PC-3 (cell line): Measurements from ENCODE around the gene SHROOM4. TPM values are rescaled to one million over a fixed set of nuclear protein-coding genes. Genes with fewer than 3 reads are reported as not detected.

Experiments used
- ATAC-seq: fragments of 200-7000 bp; cut with Tn5 transposase; 2 replicates; pipeline ENCODE4 v1.9.1; 2020; ENCODE audit warnings: mild to moderate bottlenecking, moderate library complexity
- BruUV-seq: library from RNA; stranded (reverse); fragments of 400-500 nt; replicated peaks from 2 replicates; lab custom pipeline; 2021; lab: Mats Ljungman, UMichigan
- CTCF ChIA-PET: fragments of 300-600 bp; sonication (Branson Sonifier 250); formaldehyde crosslinking; loops from one replicate; lab custom pipeline; 2022; ENCODE audit warnings: antibody characterized with exemption; lab: Charles Lee
- POLR2A ChIA-PET: fragments of 300-600 bp; sonication (Branson Sonifier 250); formaldehyde crosslinking; loops from one replicate; lab custom pipeline; 2022; ENCODE audit warnings: antibody characterized with exemption; ENCODE audit not compliant: unreplicated experiment; lab: Charles Lee
- DNase-seq: peaks from one replicate; pipeline ENCODE4 v3.0.0-alpha.2; 2015
- H2AFZ ChIP-seq: fragments of 300-600 bp; sonication (generic); 2 replicates; pipeline ENCODE4 v1.6.0; 2016; ENCODE audit warnings: antibody characterized with exemption, low read length
- H3F3A ChIP-seq: fragments of 300-600 bp; sonication (generic); one replicate; pipeline ENCODE4 v1.6.0; 2017; ENCODE audit warnings: antibody characterized with exemption, low read length, control low read depth, mild to moderate bottlenecking; ENCODE audit not compliant: unreplicated experiment
- H3K27ac ChIP-seq: fragments of 300-600 bp; sonication (generic); 2 replicates; pipeline ENCODE4 v1.5.1; 2016; ENCODE audit warnings: mild to moderate bottlenecking, low read length
- H3K27me3 ChIP-seq: fragments of 300-600 bp; sonication (generic); 2 replicates; pipeline ENCODE4 v1.6.1; 2016; ENCODE audit warnings: low read length, mixed read lengths
- H3K36me3 ChIP-seq: fragments of 300-600 bp; sonication (generic); 2 replicates; pipeline ENCODE4 v1.6.1; 2016; ENCODE audit warnings: low read depth, mixed run types, low read length, mixed read lengths
- H3K4me1 ChIP-seq: fragments of 300-600 bp; sonication (generic); 2 replicates; pipeline ENCODE4 v1.5.1; 2016; ENCODE audit warnings: low read length; ENCODE audit not compliant: insufficient read depth
- H3K4me2 ChIP-seq: fragments of 300-600 bp; sonication (generic); 2 replicates; pipeline ENCODE4 v1.6.0; 2016; ENCODE audit warnings: low read length
- H3K4me3 ChIP-seq: fragments of 300-600 bp; sonication (generic); 2 replicates; pipeline ENCODE4 v1.5.1; 2016; ENCODE audit warnings: mild to moderate bottlenecking, low read length, mixed read lengths
- H3K79me2 ChIP-seq: fragments of 300-600 bp; sonication (generic); 2 replicates; pipeline ENCODE4 v1.6.1; 2017; ENCODE audit warnings: low read length, mixed read lengths
- H3K9ac ChIP-seq: fragments of 300-600 bp; sonication (generic); 2 replicates; pipeline ENCODE4 v1.6.0; 2016; ENCODE audit warnings: mild to moderate bottlenecking, low read length
- H3K9me2 ChIP-seq: fragments of 300-600 bp; sonication (generic); replicated peaks from 2 replicates; pipeline ENCODE4 v1.6.1; 2016; ENCODE audit warnings: mixed run types, low read length, mixed read lengths
- H3K9me3 ChIP-seq: fragments of 300-600 bp; sonication (generic); 2 replicates; pipeline ENCODE4 v1.6.1; 2016; ENCODE audit warnings: low read length, mixed read lengths
- H4K20me1 ChIP-seq: fragments of 300-600 bp; sonication (generic); 2 replicates; pipeline ENCODE4 v1.6.1; 2016; ENCODE audit warnings: low read length, mixed read lengths
- EZH2 ChIP-seq: fragments of 300-600 bp; sonication (generic); IDR thresholded peaks from one replicate; pipeline ENCODE4 v1.6.1; 2017; ENCODE audit warnings: antibody characterized with exemption, mild to moderate bottlenecking, low read length; ENCODE audit not compliant: unreplicated experiment
- EZH2phosphoT487 ChIP-seq: fragments of 300-600 bp; sonication (generic); IDR thresholded peaks from 2 replicates; pipeline ENCODE4 v1.6.1; 2018; ENCODE audit warnings: mild to moderate bottlenecking, antibody characterized with exemption, low read length, borderline replicate concordance
- intact Hi-C: fragments of 100-400 bp; cut with micrococcal nuclease; formaldehyde crosslinking; loops from 2 replicates; pipeline ENCODE4 v1.9.0; 2023
- total RNA-seq: library from RNA; depleted of rRNA; stranded (reverse); fragments of >200 nt; gene quantifications from 2 replicates; pipeline ENCODE4 v1.2.3, GENCODE V29; 2014
- TF ChIP-seq, protein P1 (sequence below): fragments of 300-600 bp; sonication (generic); conservative IDR thresholded peaks from 2 replicates; pipeline ENCODE4 v1.5.1; 2017; ENCODE audit warnings: antibody characterized with exemption, low read depth, mild to moderate bottlenecking, low read length

Gene SHROOM4
- total RNA-seq, 1 experiment from 2014 or later = not detected

DNA sequence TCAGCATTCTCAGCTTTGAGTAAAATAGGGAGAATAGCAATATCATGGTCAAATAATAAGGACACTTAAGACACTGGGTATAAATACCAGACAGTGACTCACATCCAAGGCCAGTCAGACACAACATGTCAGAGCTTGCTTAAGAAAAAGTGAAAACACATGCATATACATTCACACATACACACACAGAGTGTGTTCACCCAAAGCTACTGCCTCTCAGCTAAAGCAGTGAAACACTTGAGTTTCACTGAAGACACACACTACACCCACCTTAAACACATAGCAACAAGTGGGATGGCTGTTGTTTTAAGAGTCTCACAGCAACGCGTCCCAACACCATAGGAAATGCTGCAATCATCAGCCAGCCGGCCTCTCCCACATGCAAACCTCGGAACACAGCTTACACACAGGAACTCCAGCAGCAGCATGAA lies 14.4 kb downstream of the SHROOM4 start:
- H2AFZ ChIP-seq = no peak overlapping the region

DNA sequence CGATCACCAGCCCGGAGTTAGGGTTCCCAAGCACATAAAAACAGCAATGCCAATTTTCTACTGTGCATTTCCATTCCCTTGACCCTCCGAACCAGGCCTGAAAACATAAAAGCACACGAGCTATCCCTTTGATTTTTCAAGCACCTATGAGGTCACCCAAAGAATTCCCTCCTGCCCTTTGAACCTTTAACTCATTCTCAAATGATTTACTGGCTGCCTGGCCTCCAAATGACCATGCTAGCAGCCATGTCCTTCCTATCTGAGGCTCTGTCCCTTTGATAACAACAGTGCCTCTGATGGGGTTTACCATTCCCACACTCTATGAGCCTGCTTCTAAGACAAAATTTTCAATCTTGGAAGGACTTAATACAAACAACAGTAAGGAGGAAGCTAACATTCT lies 15.2 kb downstream of the SHROOM4 start:
- no peaks in the 10 kb centered on the region for H3K36me3 ChIP-seq
- H3K27me3 ChIP-seq = no peaks in the 10 kb centered on the region
- no peak overlapping the region for H3K4me3 ChIP-seq
- no peak for DNase-seq
- H3K4me1 ChIP-seq = no peaks in the 10 kb centered on the region
- H3K27ac ChIP-seq = no peak overlapping the region
- BruUV-seq = no TSS peak
- TF ChIP-seq, protein P1, sequence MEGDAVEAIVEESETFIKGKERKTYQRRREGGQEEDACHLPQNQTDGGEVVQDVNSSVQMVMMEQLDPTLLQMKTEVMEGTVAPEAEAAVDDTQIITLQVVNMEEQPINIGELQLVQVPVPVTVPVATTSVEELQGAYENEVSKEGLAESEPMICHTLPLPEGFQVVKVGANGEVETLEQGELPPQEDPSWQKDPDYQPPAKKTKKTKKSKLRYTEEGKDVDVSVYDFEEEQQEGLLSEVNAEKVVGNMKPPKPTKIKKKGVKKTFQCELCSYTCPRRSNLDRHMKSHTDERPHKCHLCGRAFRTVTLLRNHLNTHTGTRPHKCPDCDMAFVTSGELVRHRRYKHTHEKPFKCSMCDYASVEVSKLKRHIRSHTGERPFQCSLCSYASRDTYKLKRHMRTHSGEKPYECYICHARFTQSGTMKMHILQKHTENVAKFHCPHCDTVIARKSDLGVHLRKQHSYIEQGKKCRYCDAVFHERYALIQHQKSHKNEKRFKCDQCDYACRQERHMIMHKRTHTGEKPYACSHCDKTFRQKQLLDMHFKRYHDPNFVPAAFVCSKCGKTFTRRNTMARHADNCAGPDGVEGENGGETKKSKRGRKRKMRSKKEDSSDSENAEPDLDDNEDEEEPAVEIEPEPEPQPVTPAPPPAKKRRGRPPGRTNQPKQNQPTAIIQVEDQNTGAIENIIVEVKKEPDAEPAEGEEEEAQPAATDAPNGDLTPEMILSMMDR = no peak
- no peak for TF ChIP-seq EZH2phosphoT487
- no peak for TF ChIP-seq EZH2
- H3K9me2 ChIP-seq = no peaks in the 10 kb centered on the region
- H3K9me3 ChIP-seq = no peaks in the 10 kb centered on the region
- ChIA-PET POLR2A (no interaction called here), CTCF (no interaction called here)
- no peak overlapping the region for H3K4me2 ChIP-seq
- H2AFZ ChIP-seq = no peak overlapping the region
- ATAC-seq = no peak
- intact Hi-C loops = no loop called here
- no peaks in the 10 kb centered on the region for H3K79me2 ChIP-seq
- no peaks in the 10 kb centered on the region for H3F3A ChIP-seq
- no peaks in the 10 kb centered on the region for H4K20me1 ChIP-seq
- no peak overlapping the region for H3K9ac ChIP-seq

More for the DNA sequence above, 14.4 kb downstream of the SHROOM4 start:
- DNase-seq (no peak), ATAC-seq (no peak)
- no peaks in the 10 kb centered on the region for H3K79me2 ChIP-seq
- no peaks in the 10 kb centered on the region for H3K4me1 ChIP-seq
- no peaks in the 10 kb centered on the region for H3K9me3 ChIP-seq
- H3K27me3 ChIP-seq = no peaks in the 10 kb centered on the region
- ChIA-PET POLR2A (no interaction called here), CTCF (no interaction called here)
- no peaks in the 10 kb centered on the region for H4K20me1 ChIP-seq
- H3K9ac ChIP-seq = no peak overlapping the region
- TF ChIP-seq, protein P1 = no peak
- TF ChIP-seq EZH2 (no peak), EZH2phosphoT487 (no peak)
- no peak overlapping the region for H3K27ac ChIP-seq
- no peak overlapping the region for H3K4me2 ChIP-seq
- H3K9me2 ChIP-seq = no peaks in the 10 kb centered on the region
- no peaks in the 10 kb centered on the region for H3K36me3 ChIP-seq
- H3K4me3 ChIP-seq = no peak overlapping the region
- H3F3A ChIP-seq = no peaks in the 10 kb centered on the region
- no TSS peak for BruUV-seq
- intact Hi-C loops = no loop called here

DNA sequence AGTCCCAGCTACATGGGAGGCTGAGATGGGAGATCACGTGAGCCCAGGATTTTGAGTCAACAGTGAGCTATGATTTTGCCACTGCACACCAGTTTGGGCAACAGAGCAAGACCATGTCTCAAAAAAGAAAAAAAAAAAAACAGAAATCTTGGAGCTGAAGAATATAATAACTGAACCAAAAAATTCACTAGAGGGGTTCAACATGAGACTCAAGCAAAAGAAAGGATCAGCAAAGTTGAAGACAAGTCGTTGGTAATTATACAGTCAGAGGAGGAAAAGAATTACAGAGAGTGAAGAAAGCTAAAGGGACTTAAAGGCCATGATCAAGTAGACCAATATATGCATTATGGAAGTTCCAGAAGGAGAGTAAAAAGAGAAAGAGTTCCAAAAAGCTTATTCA lies 26.9 kb downstream of the SHROOM4 start:
- Histone ChIP-seq H3K4me3 (no peak overlapping the region), H3K27ac (no peak overlapping the region), H2AFZ (no peak overlapping the region), H3F3A (no peaks in the 10 kb centered on the region), H3K9me3 (no peaks in the 10 kb centered on the region), H3K9me2 (no peaks in the 10 kb centered on the region), H3K9ac (no peak overlapping the region), H3K27me3 (no peaks in the 10 kb centered on the region), H3K4me1 (no peaks in the 10 kb centered on the region), H3K4me2 (no peak overlapping the region), H3K36me3 (no peaks in the 10 kb centered on the region), H4K20me1 (no peaks in the 10 kb centered on the region), H3K79me2 (no peaks in the 10 kb centered on the region)
- TF ChIP-seq, protein P1 = no peak
- TF ChIP-seq EZH2 (no peak), EZH2phosphoT487 (no peak)
- CTCF ChIA-PET = no interaction called here
- BruUV-seq = no TSS peak
- POLR2A ChIA-PET = no interaction called here
- intact Hi-C loops = no loop called here
- DNase-seq = no peak
- no peak for ATAC-seq
